Nephron (organoid): ENCODE data around the gene TBX2.

Experiments
- H3K27ac Mint-ChIP-seq, 3 experiments: 2 replicates each; pipeline ENCODE4 v1.8.0; 2020; ENCODE audit warnings: mixed read lengths in 3 of 3, mild to moderate bottlenecking in 2 of 3, moderate library complexity in 1 of 3
- H3K27me3 Mint-ChIP-seq: 2 replicates; pipeline ENCODE4 v1.8.0; 2021; ENCODE audit warnings: low read depth, mild to moderate bottlenecking, moderate library complexity, mixed read lengths
- H3K36me3 Mint-ChIP-seq: 2 replicates; pipeline ENCODE4 v1.8.0; 2020; ENCODE audit warnings: low read depth, mixed read lengths
- H3K4me1 Mint-ChIP-seq: 2 replicates; pipeline ENCODE4 v1.8.0; 2020; ENCODE audit warnings: mixed read lengths
- H3K4me3 Mint-ChIP-seq, 3 experiments: 2 replicates each; pipeline ENCODE4 v1.8.0; 2020; ENCODE audit warnings: mild to moderate bottlenecking in 3 of 3, mixed read lengths in 3 of 3, moderate library complexity in 2 of 3
- H3K9me3 Mint-ChIP-seq: 2 replicates; pipeline ENCODE4 v1.8.0; 2020; ENCODE audit warnings: mixed read lengths
- TF ChIP-seq, protein P1 (sequence below), 3 experiments: fragments of 200-600 bp; sonication (generic); IDR thresholded peaks; one replicate each; pipeline ENCODE4 v1.5.0; 2021; ENCODE audit warnings: antibody characterized with exemption in 3 of 3; ENCODE audit not compliant: unreplicated experiment in 3 of 3

The TBX2 gene

DNA sequence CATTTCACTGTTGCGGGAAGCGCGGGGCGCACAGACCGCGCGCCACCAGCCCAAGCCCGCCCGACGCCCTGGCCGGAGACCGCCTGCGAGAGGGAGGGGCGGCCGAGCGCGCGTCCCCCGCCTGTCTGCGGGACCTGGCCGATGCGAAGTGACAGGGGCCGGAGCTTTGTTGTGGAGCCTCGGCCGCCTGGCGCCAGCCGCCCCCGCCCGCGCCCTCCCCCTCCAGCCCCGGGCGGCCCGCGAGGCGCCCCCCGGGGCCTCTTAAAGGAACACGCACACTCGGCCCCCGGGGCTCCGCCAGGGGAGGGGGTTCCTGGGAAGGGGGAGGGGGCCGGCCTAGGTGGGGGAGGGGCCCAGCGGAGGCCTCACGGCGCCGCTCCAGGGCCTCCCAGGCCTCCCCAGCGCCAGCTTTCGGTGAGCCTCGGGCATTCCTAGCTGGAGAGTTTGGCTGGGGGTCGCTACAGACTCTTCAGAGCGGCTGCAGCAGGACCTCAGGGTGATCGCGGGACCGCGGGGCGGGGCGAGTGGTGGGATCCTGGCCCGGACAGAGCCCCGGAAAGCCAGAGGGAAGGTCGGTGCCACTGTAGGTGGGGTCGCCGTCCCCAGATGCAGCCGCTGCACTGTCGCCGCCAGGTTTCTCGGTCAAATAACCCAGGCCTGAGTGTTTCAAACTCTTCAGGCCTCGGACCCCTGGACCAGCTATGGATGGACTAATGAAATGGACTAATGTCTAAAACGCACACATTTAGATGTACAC lies 2.4 kb upstream of the TBX2 start:
- Mint-ChIP-seq H3K27me3 (peaks cover 62% of the 10 kb centered on the region), H3K27ac (peak overlapping the region; percentile 98 to 99 (median 99)), H3K36me3 (peaks cover 14% of the 10 kb centered on the region), H3K9me3 (no peaks in the 10 kb centered on the region), H3K4me3 (peak overlapping the region; percentile 92 to 99 (median 99)), H3K4me1 (peaks cover 44% of the 10 kb centered on the region)
- TF ChIP-seq, protein P1, sequence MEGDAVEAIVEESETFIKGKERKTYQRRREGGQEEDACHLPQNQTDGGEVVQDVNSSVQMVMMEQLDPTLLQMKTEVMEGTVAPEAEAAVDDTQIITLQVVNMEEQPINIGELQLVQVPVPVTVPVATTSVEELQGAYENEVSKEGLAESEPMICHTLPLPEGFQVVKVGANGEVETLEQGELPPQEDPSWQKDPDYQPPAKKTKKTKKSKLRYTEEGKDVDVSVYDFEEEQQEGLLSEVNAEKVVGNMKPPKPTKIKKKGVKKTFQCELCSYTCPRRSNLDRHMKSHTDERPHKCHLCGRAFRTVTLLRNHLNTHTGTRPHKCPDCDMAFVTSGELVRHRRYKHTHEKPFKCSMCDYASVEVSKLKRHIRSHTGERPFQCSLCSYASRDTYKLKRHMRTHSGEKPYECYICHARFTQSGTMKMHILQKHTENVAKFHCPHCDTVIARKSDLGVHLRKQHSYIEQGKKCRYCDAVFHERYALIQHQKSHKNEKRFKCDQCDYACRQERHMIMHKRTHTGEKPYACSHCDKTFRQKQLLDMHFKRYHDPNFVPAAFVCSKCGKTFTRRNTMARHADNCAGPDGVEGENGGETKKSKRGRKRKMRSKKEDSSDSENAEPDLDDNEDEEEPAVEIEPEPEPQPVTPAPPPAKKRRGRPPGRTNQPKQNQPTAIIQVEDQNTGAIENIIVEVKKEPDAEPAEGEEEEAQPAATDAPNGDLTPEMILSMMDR (IDR thresholded peaks at IDR 0.05; ENCODE audit: unreplicated experiment in 3 of 3) = peak in 2 of 3 experiments; percentile 14 to 34

DNA sequence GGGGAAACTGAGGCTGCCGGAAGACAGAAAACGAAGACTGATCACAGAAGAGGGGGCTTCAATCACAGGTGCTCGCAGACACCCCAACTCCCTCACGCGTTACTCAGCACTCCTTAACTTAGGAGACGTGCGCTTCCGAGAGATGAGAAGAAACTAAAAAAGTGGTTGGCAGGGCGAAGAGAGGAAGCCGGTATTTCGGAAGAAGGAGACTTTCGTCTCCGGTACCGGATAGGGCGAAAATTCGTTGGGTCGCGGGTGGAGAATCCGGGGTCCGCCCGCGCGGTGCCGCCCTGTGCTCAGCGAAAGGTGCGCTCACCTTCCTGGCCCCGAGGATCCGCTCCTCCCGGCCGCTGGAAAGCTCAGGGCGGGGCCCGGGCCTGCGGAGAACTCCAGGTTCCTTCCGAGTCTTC lies 917 bp upstream of the TBX2 start:
- peaks cover 25% of the 10 kb centered on the region for H3K36me3 Mint-ChIP-seq

DNA sequence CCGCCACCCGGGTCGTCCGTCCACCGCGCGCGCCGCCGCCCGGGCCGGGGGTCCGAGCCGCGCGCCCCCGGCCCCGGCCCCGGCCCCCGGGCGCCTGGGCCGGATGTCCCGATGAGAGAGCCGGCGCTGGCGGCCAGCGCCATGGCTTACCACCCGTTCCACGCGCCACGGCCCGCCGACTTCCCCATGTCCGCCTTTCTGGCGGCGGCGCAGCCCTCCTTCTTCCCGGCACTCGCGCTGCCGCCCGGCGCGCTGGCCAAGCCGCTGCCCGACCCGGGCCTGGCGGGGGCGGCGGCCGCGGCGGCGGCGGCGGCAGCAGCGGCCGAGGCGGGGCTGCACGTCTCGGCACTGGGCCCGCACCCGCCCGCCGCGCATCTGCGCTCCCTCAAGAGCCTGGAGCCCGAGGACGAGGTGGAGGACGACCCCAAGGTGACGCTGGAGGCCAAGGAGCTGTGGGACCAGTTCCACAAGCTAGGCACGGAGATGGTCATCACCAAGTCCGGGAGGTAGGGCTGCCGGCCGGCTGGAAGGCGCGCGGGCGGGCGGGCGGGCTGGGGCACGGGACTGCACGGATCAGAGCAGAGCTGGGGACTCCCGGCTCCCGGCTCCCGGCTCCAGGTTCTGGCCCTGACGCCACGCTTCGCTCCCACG lies 548 bp downstream of the TBX2 start:
- Mint-ChIP-seq H3K27ac (peak overlapping the region; percentile 90 to 99 (median 96)), H3K9me3 (no peaks in the 10 kb centered on the region), H3K4me3 (peak overlapping the region; percentile 92 to 98 (median 93)), H3K27me3 (peaks cover 64% of the 10 kb centered on the region), H3K4me1 (peaks cover 37% of the 10 kb centered on the region), H3K36me3 (peaks cover 30% of the 10 kb centered on the region)
- TF ChIP-seq, protein P1 (IDR thresholded peaks at IDR 0.05; ENCODE audit: unreplicated experiment in 3 of 3) = no peak

More for the DNA sequence above, 917 bp upstream of the TBX2 start:
- Mint-ChIP-seq H3K9me3 (no peaks in the 10 kb centered on the region), H3K27me3 (peaks cover 71% of the 10 kb centered on the region), H3K27ac (peak overlapping the region; percentile 98 to 99 (median 99)), H3K4me3 (peak overlapping the region; percentile 92 to 99 (median 99)), H3K4me1 (peaks cover 49% of the 10 kb centered on the region)
- TF ChIP-seq, protein P1 (IDR thresholded peaks at IDR 0.05; ENCODE audit: unreplicated experiment in 3 of 3) = no peak

DNA sequence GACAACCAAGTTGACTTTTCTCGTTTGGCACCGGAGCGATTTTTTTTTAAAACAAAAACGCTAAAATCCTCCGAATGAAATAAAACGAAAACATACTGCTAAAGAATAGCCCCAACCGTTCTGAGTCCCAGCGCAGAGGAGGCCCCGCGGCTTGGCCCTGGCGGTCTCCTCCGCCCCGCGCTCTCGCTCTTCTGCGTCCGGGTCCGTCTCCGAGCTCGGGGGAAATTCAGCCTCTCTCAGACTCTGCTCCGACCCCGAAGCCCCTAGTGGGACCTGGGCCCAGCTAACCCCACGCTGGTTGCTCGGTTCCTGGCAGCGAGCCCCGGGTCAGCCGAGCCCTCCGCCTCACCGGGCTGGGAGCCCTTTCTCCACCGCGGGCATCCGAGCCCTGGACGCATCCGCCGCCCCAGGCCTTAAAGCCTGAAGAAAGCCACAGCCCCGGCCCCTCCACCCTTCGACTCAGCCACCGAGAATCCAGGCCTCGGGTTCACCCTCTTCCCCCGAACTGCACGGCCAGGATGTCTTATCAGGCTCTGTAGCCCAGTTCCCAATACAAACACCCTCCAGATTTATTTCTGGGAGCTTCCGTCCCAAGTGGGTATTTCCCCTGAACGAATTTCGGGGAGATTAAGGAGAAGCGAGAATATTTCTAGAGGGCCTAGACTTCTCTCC lies 1.2 kb downstream of the TBX2 start:
- Mint-ChIP-seq H3K4me1 (peaks cover 31% of the 10 kb centered on the region), H3K27ac (peak overlapping the region; percentile 96 to 99 (median 98)), H3K9me3 (no peaks in the 10 kb centered on the region), H3K27me3 (peaks cover 59% of the 10 kb centered on the region), H3K4me3 (peak overlapping the region; percentile 92 to 98 (median 93)), H3K36me3 (peaks cover 30% of the 10 kb centered on the region)
- TF ChIP-seq, protein P1 (IDR thresholded peaks at IDR 0.05; ENCODE audit: unreplicated experiment in 3 of 3) = no peak

DNA sequence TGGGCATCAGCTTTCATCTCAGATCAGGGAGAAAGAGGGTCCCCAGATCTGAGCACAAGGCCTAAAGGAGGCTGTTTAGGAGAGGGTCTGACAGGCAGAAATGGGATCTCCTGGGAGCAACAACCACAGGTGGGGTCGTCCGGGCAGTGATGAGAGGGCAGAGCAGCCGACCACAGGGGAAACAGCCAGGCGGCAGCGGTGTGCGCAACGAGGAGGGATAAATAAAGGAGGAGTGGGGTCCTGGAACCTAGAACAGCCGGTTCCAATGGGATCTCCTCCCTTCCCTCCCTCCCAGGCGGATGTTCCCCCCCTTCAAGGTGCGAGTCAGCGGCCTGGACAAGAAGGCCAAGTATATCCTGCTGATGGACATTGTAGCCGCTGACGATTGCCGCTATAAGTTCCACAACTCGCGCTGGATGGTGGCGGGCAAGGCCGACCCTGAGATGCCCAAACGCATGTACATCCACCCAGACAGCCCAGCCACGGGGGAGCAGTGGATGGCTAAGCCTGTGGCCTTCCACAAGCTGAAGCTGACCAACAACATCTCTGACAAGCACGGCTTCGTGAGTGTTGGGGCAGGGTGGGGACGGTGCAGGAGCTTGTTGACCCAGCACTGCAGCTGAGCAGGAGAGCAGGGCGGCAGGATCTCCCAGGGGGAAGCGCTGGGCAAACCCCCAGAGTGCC lies 1.9 kb downstream of the TBX2 start:
- Mint-ChIP-seq H3K27me3 (peaks cover 64% of the 10 kb centered on the region), H3K9me3 (no peaks in the 10 kb centered on the region), H3K4me3 (peak overlapping the region; percentile 92 to 98 (median 93)), H3K4me1 (peaks cover 34% of the 10 kb centered on the region), H3K36me3 (peaks cover 36% of the 10 kb centered on the region), H3K27ac (peak overlapping the region; percentile 96 to 99 (median 98))
- TF ChIP-seq, protein P1 (IDR thresholded peaks at IDR 0.05; ENCODE audit: unreplicated experiment in 3 of 3) = no peak
